Left cardiac atrium (tissue), 2 donors: ENCODE data around the gene PRSS16. TPM values are rescaled to one million over a fixed set of nuclear protein-coding genes. Genes with fewer than 3 reads are reported as not detected.

Experiments used
- total RNA-seq, 2 donors: library from RNA; stranded (reverse); fragmentation: NEBNext Ultra II Directional; extraction: Animal tissue kit (Norgen Biotek cat#: 25700); gene quantifications; one replicate each; pipeline ENCODE4 v1.2.1, GENCODE V29; 2021
- donor health status: DM: no; HTN: yes; CAD: no; lungs with severe emphysema.
- donor health status: DM: yes; HTN: yes; CAD: no.

PRSS16 gene
- total RNA-seq, 2 donors from 2014 or later = 0.31 to 0.88 TPM

Other genes with a start within 250 kb of the PRSS16 start
- not detected for gene POM121L2, start 64.6 kb downstream of the PRSS16 start, total RNA-seq
- gene ZNF391, start 141.1 kb downstream of the PRSS16 start, total RNA-seq = 1 to 10 TPM; 1.9 to 2.6 TPM
- gene ZNF184, start 225.4 kb downstream of the PRSS16 start, total RNA-seq = 1 to 10 TPM; 3.5 to 4.3 TPM